CD4-positive, alpha-beta T cell treated with Interleukin-15 for 4 hours (primary cell): ENCODE data around the gene UMODL1.

ENCODE experiments used
- DNase-seq: peaks from one replicate; pipeline ENCODE4 v3.0.0-alpha.2; 2020; ENCODE audit warnings: low spot score

UMODL1 gene

GRCh38 chr21:42151148-42151947, 80.2 kb downstream of the UMODL1 start:
- no peak for DNase-seq

DNA sequence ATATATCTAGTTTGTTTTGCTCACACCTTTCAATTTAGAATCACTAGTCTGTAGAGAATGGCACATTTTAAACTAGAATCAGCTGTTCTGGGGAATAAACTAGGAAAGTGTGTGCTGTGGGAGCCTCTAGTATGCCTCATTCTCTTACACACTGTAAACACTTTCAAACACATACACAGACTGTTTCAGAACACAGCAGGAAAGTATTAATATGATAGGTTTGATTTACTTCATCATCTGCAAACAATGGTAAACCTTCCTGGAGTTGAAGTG, 80.8 kb downstream of the UMODL1 start:
- no peak for DNase-seq

DNA sequence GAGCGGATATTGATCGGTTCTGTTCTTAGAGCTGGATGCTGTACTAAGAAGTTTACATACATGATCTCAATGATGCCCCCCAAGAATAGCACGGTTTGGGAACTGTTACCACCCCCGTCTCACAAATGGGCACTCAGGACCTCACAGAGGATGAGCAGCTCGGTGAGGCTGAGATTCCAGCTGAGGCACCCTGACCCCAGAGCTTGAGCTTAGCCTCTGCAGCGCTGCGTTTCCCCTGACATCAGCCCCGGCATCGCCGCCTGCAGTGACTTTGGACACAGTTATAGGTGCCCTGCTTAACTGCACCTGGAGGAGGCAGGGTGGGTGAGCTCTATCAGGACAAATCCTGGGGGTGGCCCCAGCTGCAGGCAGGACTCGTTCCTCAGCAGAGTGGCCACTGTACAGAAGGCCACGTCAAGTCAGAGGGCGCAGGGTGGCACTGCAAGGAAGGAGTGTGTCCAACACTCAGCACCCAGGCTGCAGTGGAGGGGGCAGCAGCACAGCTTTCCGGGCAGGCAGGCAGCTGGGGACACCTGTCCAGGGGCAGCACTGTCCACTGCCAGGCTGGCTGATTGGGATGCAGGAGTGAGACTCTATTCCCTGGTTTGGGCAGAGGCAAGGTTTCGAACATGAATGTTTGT, 82.0 kb downstream of the UMODL1 start:
- no peak for DNase-seq

- DNase-seq: no peak
Measured at GRCh38 chr21:42153746-42154145, 82.6 kb downstream of the UMODL1 start.

GRCh38 chr21:42154237-42155044, 83.3 kb downstream of the UMODL1 start:
- no peak for DNase-seq

DNA sequence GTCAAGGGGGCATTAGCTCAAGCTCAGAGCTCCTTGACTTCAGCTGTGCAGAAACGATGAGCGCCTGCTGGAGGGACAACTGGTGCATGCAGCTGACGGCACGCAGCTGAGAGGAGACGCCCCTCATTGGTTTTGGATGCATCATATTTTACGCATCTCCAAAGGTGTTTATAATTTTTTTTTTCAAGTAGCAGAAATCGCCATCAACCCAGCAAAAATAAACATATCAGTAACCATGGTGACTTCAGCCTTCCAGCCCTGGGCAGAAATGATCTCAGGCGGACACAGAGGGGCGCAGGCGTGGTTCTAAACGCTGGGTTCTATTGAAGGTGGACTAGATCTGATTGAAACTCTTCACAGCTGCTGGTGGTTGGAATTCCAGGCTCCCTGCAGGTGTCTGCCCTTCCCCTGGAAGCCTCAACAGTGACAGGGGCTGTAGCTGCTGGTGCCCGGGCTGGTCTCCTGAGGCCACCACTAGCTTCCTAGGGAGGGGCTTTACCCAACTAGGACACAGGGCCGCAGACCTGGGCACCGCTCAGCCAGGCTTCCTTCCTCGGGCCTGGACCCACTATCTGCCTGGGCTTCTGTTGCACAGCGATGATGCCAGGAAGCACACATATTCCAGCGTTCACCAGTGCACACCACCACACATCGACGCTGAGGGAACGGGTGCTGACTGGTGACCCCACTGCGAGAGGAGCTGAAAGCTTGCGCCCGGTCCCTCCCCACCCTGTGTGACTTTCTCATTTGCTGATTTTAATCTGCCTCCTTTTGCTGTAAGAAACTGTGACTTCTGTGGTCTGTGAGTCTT, 84.1 kb downstream of the UMODL1 start:
- DNase-seq: no peak

GRCh38 chr21:42156690-42157605, 85.8 kb downstream of the UMODL1 start:
- DNase-seq: no peak

- DNase-seq: no peak
Measured at GRCh38 chr21:42157606-42158310, 86.6 kb downstream of the UMODL1 start.

- DNase-seq: no peak
Measured at GRCh38 chr21:42158846-42159245, 87.7 kb downstream of the UMODL1 start.

DNA sequence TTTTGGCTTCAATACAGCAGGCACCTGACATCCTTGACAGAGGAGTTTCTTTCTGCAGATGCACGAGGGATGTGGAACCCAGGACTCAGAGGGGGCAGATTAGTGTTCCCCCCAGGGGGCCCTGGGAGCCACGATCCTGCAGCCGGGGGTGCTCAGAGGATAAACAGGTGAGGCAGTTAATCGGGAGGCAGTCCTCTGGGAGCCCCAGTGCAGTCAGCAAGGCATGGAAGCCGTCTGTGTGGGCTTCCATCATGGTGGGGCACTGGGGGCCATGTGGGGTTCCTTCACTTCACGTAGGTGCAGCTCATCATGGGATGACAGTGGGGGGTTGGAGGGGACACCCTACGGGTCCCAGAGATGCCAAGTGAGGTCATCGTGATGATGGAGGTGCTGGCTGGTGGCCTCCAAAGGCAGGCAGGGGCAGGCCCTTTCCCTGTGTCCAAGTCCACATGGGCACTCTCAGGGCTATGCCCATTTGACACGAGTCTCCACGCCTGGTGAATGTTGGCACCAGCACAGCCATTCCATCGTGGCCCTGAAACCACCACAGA, 88.5 kb downstream of the UMODL1 start:
- no peak for DNase-seq

- no peak for DNase-seq
Measured at GRCh38 chr21:42160111-42160721, 89.1 kb downstream of the UMODL1 start.

DNA sequence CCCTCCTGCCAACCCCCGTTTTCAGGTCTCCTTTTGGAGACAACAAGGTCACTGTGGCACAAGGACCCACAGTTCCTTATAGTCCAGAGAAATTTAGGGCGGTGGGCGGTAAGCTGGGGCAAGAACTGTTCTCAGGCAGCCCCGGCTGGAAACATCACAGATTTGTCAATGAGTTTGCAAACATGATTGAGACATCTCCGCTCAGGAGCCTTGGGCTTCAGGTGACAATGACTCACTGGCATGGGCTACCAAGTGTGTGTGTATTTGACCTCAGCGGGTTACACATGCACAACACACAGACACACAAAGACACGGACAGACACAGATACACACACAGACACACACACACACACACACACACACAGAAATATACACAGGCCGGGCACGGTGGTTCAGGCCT, 89.6 kb downstream of the UMODL1 start:
- DNase-seq: no peak

DNA sequence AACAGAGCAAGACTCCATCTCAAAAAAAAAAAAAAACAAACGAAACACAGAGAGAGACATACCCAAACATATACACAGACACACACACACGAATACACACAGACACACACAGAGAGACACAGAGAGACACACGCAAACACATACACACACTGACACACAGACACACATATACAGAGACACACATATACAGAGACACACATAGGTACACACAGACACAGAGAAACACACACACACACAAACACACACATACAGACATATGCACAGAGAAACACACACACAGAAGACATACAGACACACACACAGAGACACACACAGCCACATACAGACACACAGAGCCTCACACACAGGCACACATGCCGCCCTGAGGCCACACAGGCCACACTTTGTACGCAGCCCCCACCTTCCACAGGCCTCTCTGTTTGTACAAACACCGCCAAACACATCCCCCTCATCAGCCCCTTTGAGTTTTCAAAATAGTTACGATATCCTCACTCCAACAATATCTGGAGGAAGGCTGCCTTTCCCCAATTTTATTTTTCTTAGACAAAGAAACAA, 90.4 kb downstream of the UMODL1 start:
- no peak for DNase-seq

DNA sequence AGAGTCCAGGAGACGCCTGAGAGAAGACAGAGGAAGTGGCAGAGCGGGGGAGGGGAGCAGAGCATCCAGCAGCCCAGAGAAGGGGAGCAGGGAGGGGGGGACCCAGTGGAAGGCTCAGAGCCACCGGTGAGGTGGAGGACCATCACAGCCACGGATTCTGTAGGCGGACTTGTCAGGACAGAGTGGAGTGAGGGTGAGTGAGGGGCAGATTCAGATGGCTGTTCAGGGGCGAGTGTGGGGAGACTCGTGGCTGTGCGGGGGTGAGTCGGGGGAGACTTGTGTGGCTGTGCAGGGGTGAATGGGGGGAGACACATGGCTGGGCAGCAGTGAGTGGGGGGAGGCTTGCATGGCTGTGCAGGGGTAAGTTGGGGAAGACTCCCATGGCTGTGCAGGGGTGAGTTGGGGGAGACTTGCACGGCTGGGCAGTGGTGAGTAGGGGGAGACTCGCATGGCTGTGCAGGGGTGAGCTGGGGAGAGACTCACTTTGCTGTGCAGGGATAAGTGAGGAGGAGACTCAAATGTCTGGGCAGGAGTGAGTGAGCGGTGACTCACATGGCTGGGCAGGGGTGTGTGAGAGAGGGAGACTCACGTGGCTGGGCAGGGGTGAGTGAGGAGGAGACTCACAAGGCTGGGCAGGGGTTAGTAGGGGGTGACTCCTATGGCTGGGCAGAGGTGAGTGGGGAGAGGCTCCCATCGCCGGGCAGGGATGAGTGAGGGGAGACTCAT, 91.0 kb downstream of the UMODL1 start:
- DNase-seq: no peak

DNA sequence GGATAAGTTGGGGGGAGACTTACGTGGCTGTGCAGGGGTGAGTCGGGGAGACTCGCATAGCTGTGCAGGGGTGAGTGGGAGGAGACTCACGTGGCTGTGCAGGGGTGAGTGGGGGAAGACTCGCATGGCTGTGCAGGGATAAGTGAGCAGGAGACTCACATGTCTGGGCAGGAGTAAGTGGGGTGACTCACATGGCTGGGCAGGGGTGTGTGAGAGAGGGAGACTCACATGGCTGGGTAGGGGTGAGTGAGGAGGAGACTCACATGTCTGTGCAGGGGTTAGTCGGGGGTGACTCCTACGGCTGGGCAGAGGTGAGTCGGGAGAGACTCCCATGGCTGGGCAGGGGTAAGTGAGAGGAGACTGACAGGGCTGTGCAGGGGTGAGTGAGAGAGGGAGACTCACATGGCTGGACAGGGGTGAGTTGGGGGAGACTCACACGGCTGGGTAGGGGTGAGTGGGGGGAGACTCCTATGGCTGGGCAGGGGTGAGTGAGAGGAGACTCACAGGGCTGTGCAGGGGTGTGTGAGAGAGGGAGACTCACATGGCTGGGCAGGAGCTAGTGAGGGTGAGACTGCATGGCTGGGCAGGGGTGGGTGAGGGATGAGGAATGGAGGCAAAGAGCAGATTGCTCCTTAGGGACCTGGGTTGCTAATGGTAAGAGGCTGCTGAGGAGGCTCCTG, 91.9 kb downstream of the UMODL1 start:
- peak; percentile 12 for DNase-seq

GRCh38 chr21:42163511-42163863, 92.4 kb downstream of the UMODL1 start:
- DNase-seq: no peak

- DNase-seq: peak; percentile 62
Measured at GRCh38 chr21:42164064-42164789, 93.1 kb downstream of the UMODL1 start.

- DNase-seq: no peak
Measured at GRCh38 chr21:42164818-42165217, 93.7 kb downstream of the UMODL1 start.
